Epithelial cell of esophagus (primary cell): ENCODE measurements around the gene RUNX2.

ENCODE experiments used
- DNase-seq: peaks from one replicate; pipeline ENCODE4 v3.0.0; 2010; ENCODE audit warnings: low read depth
- H3K4me3 ChIP-seq: 2 replicates; pipeline ENCODE4 v1.5.1; 2011; ENCODE audit warnings: mild to moderate bottlenecking, low read length, control low read depth
- CTCF ChIP-seq: IDR thresholded peaks from 2 replicates; pipeline ENCODE4 v1.5.1; 2011; ENCODE audit warnings: low read depth, mild to moderate bottlenecking, low read length, control low read depth, inconsistent platforms; ENCODE audit not compliant: insufficient read depth; ENCODE audit errors: missing control alignments

The RUNX2 gene

GRCh38 chr6:45445364-45445748 is 117.2 kb downstream of the RUNX2 start:
- no peak overlapping the region for H3K4me3 ChIP-seq
- no peak for DNase-seq

GRCh38 chr6:45445749-45446549 is 117.8 kb downstream of the RUNX2 start:
- no peak overlapping the region for H3K4me3 ChIP-seq
- no peak for TF ChIP-seq CTCF
- DNase-seq = peak; percentile 98

More at GRCh38 chr6:45445364-45445748, 117.2 kb downstream of the RUNX2 start:
- no peak for TF ChIP-seq CTCF

- H3K4me3 ChIP-seq = no peak overlapping the region
- TF ChIP-seq CTCF = no peak
- no peak for DNase-seq
Measured at GRCh38 chr6:45447005-45447404, 118.9 kb downstream of the RUNX2 start.

GRCh38 chr6:45447716-45448115 is 119.6 kb downstream of the RUNX2 start:
- no peak for DNase-seq
- H3K4me3 ChIP-seq = no peak overlapping the region
- TF ChIP-seq CTCF = no peak

- no peak for DNase-seq
- no peak overlapping the region for H3K4me3 ChIP-seq
- no peak for TF ChIP-seq CTCF
Measured at GRCh38 chr6:45448417-45449389, 120.6 kb downstream of the RUNX2 start.

GRCh38 chr6:45450132-45450531 is 122.0 kb downstream of the RUNX2 start:
- TF ChIP-seq CTCF = no peak
- DNase-seq = no peak
- H3K4me3 ChIP-seq = no peak overlapping the region

- DNase-seq = no peak
- no peak for TF ChIP-seq CTCF
- no peak overlapping the region for H3K4me3 ChIP-seq
Measured at GRCh38 chr6:45450831-45451230, 122.7 kb downstream of the RUNX2 start.
